ENCODE data around the gene CCDC157. TPM values are rescaled to one million over a fixed set of nuclear protein-coding genes. Genes with fewer than 3 reads are reported as not detected.
A peak's percentile ranks its signal among the peaks of the same experiment; 100 is the strongest.

The CCDC157 gene
- total RNA-seq, 1 donor: 2.6 TPM

- peak overlapping the region; percentile 68 for H3K4me3 ChIP-seq (ENCODE audit: low read depth, low read length)
- peak; percentile 23 for TF ChIP-seq CTCF (IDR thresholded peaks at IDR 0.05; ENCODE audit: insufficient read depth, low read length)
- no peak for DNase-seq (ENCODE audit: low read depth)
Measured at GRCh38 chr22:30424534-30425326, 67.9 kb downstream of the CCDC157 start.

GRCh38 chr22:30425327-30425615 is 68.5 kb downstream of the CCDC157 start:
- peak overlapping the region; percentile 68 for H3K4me3 ChIP-seq (ENCODE audit: low read depth, low read length)
- TF ChIP-seq CTCF (IDR thresholded peaks at IDR 0.05; ENCODE audit: insufficient read depth, low read length): no peak
- DNase-seq (ENCODE audit: low read depth): no peak

DNA sequence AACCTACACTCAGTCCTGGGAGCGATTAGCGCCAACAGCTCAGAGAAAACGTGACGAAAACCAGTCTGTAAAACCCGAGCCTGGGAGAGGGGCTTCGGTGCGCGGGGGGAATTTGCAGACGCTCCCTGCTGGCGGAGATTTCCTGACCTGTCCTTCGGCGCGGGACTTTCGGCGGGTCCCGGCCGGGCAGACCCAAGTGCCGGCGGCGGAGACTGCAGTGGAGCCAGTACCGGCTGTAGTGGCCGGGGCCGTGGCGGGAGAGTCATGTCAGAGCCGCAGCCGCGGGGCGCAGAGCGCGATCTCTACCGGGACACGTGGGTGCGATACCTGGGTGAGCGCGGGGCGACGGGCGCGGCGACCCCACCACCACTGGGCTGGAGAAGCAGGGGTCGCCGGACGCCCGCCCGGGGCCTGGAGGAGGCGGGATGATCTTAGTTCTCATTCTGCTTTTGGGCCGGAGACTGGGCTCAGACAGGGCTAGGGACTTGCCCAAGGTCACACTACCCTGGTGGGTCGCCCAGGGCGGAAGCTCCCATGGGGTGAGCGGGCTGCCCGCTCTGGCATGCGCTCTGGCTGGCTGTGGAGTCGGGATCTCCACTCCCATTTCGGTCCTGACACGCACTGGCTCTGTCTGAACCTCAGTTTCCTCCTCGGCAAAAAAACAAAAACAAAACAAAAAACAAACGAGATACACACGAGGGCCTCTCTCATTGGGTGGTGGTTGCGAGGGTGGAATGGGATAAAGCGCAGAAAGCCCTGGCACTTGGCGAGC is 69.0 kb downstream of the CCDC157 start, which contains the start of gene MTFP1:
MTFP1 (plus strand) TSS at position 153 of the 772 bp plus-strand sequence; CDS start at position 265, 112 bp downstream.
- TF ChIP-seq CTCF (IDR thresholded peaks at IDR 0.05; ENCODE audit: insufficient read depth, low read length): no peak
- DNase-seq (ENCODE audit: low read depth): peak; percentile 61

More for the DNA sequence above, 69.0 kb downstream of the CCDC157 start, which contains the start of gene MTFP1:
- H3K4me3 ChIP-seq (ENCODE audit: low read depth, low read length): peak within 1 kb of the TSS; percentile 68

Small RNA genes within 50 kb of the gene (small RNA-seq; reads per million reads assigned to genes)
- gene AC004832.3: not detected
- gene RNU6-564P: not detected

Other genes starting within 250 kb of the CCDC157 start
- 0.57 and 6.2 TPM in 2 replicates for gene LIF, start 110.2 kb upstream of the CCDC157 start, total RNA-seq (ENCODE audit: low replicate concordance)
- gene OSM, start 90.2 kb upstream of the CCDC157 start, total RNA-seq (ENCODE audit: low replicate concordance): not detected in 2 replicates
- 0.16 and 4.9 TPM in 2 replicates for gene CASTOR1, start 67.5 kb upstream of the CCDC157 start, total RNA-seq (ENCODE audit: low replicate concordance)
- 12.9 and 24.1 TPM in 2 replicates for gene TBC1D10A, start 30.1 kb upstream of the CCDC157 start, total RNA-seq (ENCODE audit: low replicate concordance)
- 40.8 and 43.7 TPM in 2 replicates for gene SF3A1, start 113 bp upstream of the CCDC157 start, total RNA-seq (ENCODE audit: low replicate concordance)
- 9.1 and 13.0 TPM in 2 replicates for gene RNF215, start 30.4 kb downstream of the CCDC157 start, total RNA-seq (ENCODE audit: low replicate concordance)
- 5.8 and 14.8 TPM in 2 replicates for gene SEC14L2, start 40.0 kb downstream of the CCDC157 start, total RNA-seq (ENCODE audit: low replicate concordance)
- gene MTFP1, start 68.8 kb downstream of the CCDC157 start, total RNA-seq (ENCODE audit: low replicate concordance): 0.98 and 5.9 TPM in 2 replicates
- not detected in 2 replicates for gene SEC14L3, start 115.0 kb downstream of the CCDC157 start, total RNA-seq (ENCODE audit: low replicate concordance)
- gene SEC14L4, start 148.7 kb downstream of the CCDC157 start, total RNA-seq (ENCODE audit: low replicate concordance): not detected in 2 replicates
- gene SEC14L6, start 189.7 kb downstream of the CCDC157 start, total RNA-seq (ENCODE audit: low replicate concordance): 0.09 TPM in 1 of 2 replicates, not detected in the other
- not detected in 2 replicates for gene GAL3ST1, start 217.7 kb downstream of the CCDC157 start, total RNA-seq (ENCODE audit: low replicate concordance)
- 54.9 and 189 TPM in 2 replicates for gene PES1, start 234.9 kb downstream of the CCDC157 start, total RNA-seq (ENCODE audit: low replicate concordance)